Frontal cortex (tissue), 4 donors: Measurements from ENCODE around the gene SH3RF2. TPM values are rescaled to one million over a fixed set of nuclear protein-coding genes. Genes with fewer than 3 reads are reported as not detected.
"Not testable (repeated sequence)": the region's sequence is repeated elsewhere in the genome, so short reads cannot be mapped to it uniquely, and the experiment has no call there.

Source experiments
- DNase-seq, 2 donors: peaks; one replicate each; pipeline ENCODE4 v3.0.0; 2012; ENCODE audit warnings: low spot score in 2 of 2
- FAIRE-seq: peaks from 2 replicates; lab custom pipeline; 2012; peaks lifted over from hg19 to GRCh38; lab: Jason Lieb, UNC
- total RNA-seq: library from RNA; depleted of rRNA; stranded (reverse); fragments of >200 nt; gene quantifications from one replicate; pipeline ENCODE4 v1.2.3, GENCODE V29; 2014
- donor health status: control.
- donor health status: control.
- donor health status: control.

SH3RF2 gene, protein sequence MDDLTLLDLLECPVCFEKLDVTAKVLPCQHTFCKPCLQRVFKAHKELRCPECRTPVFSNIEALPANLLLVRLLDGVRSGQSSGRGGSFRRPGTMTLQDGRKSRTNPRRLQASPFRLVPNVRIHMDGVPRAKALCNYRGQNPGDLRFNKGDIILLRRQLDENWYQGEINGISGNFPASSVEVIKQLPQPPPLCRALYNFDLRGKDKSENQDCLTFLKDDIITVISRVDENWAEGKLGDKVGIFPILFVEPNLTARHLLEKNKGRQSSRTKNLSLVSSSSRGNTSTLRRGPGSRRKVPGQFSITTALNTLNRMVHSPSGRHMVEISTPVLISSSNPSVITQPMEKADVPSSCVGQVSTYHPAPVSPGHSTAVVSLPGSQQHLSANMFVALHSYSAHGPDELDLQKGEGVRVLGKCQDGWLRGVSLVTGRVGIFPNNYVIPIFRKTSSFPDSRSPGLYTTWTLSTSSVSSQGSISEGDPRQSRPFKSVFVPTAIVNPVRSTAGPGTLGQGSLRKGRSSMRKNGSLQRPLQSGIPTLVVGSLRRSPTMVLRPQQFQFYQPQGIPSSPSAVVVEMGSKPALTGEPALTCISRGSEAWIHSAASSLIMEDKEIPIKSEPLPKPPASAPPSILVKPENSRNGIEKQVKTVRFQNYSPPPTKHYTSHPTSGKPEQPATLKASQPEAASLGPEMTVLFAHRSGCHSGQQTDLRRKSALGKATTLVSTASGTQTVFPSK
- total RNA-seq, result under 0.01 TPM

DNA sequence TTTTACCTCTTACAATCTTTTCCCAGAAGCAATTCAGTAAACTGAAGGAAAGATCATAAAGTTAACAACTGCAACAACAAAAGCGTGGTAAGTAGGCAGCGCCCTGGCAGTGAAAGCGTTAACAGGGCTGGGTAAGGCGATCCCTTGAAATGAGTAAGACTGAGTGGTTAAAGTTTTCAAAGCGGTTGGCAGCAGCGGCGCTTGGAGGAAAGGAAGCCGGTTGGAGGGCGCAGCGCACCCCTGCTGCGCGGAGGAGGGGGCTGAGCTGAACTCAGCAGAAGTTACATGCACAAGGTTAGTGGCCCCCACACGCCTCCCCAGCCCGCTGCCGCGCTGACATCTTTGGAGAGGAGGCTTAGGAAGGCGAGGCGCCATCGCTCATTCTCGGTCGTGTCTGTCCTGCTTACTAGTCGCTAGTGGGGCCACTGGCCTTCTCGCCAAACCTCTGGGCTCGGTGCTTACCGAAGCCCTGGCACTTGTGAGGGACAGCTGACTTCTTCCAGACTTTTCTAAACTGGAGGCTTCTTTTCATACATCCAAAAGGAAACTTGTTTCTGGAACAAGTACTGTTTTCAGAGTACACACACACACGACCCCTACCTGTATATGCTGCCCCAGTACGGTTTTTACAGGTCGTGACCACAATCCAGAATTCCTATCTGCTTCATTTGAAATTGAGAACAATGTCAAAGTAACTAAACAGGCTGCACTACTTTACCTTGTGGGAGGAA, at the start of gene SH3RF2:
SH3RF2 (plus strand) TSS at position 178 of the 731 bp plus-strand sequence. CDS start 1,351 bp downstream, outside the sequence.
- DNase-seq, result peak in 1 of 2 donors; percentile 25
- no peak for FAIRE-seq

DNA sequence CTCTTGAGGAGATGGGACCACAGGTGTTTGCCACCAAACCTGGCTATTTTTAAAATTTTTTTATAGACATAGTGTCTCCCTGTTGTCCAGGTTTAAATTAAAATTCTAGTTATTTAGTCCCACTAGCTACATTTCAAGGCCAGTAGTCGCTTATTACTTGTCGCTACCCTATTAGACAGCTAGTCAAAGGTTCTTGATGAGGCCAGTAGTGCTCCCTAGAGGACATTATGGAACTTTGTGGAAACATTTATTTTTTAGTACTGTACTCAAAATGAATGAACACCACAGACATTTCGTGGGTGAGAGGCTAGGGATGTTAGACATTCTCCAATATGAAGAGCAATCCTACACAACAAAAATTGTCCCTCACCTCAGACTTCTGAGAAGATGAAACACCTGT, 49.2 kb upstream of the SH3RF2 start:
- FAIRE-seq, result no peak

DNA sequence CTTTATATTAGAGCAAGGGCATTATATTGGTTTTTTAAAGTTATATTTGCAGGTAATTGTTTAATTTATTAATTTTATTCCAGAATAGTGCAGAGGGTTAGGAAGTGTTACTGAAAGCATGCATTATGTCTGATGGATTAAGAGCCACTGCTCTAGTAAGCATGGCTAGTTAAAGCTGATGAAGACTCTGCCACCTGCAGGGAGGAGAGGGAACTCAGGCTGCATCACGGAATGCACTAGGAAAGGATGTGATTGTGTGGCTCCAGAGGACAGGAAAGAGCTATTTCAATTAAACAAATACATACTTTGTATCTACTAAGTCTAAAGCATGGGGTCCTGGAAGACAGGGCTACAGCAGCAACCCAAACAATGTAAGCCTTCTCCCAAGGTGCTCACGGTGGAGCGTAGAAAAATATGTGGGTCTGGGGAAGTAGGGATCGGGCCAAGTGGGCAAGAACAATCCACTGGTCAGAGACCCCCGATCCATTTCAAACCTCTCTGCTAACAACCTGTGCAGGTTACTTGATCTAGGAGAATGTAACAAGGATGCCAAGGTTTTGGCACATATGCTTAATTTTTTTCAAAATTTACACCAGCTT, 48.3 kb upstream of the SH3RF2 start:
- no peak for FAIRE-seq

More for the DNA sequence above, 49.2 kb upstream of the SH3RF2 start:
- DNase-seq, result no peak

DNA sequence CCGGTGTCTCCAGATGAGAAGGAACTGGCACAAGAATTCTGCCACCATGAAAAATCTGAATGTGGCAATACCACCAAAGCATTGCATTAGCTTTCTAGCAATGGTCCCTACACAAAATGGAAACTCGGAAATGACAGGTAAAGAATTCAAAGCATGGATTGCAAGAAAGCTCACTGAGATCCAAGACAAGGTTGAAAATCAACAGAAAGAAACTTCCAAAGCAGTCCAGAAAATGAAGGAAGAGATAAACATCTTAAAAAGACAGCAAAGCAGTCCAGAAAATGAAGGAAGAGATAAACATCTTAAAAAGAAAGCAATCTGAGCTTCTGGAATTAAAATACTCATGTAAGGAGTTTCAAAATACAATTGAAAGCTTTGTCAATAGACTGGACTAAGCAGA, 46.8 kb upstream of the SH3RF2 start:
- no peak for FAIRE-seq
- no peak for DNase-seq

More for the DNA sequence above, 48.3 kb upstream of the SH3RF2 start:
- DNase-seq, result no peak

DNA sequence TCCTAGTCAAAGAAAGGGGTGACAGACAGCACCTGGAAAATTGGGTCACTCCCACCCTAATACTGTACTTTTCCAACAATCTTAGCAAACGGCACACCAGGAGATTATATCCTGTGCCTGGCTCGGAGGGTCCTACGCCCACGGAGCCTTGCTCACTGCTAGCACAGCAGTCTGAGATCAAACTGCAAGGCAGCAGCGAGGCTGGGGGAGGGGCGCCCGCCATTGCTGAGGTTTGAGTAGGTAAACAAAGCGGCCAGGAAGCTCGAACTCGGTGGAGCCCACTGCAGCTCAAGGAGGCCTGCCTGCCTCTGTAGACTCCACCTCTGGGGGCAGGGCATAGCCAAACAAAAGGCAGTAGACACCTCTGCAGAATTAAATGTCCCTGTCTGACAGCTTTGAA, 45.0 kb upstream of the SH3RF2 start:
- not testable (repeated sequence) for DNase-seq, FAIRE-seq

DNA sequence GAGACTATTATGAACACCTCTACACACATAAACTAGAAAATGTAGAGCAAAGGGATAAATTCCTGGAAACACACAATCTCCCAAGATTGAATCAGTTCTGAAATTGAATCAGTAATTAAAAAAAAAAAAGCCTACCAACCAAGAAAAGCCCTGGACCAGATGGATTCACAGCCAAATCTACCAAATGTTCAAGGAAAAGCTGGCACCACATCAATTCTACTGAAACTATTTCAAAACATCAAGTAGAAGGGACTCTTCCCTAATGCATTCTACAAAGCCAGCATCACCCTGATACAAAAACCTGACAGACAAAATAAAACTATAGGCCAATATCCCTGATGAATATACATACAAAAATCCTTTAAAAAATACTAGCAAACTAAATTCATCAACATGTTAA, 38.2 kb upstream of the SH3RF2 start:
- FAIRE-seq, result no peak

DNA sequence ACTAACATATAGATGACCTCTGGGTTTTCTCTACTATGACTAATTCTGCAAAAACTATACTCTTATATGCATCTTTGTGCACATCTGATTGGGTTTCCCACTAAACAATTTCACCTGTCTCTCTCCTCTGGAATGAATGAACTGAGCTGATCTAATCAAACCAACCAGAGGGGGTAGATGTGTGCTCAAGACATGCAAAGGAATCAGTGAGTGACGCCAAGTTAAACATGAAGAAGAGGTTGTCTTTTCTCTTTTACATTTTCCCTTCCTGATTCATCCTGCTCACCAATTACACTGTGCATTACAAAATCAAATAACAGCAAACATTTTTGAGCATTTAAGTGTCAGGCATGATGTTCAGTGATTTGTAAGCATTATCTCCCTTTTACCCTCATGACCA, 34.0 kb upstream of the SH3RF2 start:
- FAIRE-seq (no peak), DNase-seq (no peak)

More for the DNA sequence above, 38.2 kb upstream of the SH3RF2 start:
- no peak for DNase-seq

DNA sequence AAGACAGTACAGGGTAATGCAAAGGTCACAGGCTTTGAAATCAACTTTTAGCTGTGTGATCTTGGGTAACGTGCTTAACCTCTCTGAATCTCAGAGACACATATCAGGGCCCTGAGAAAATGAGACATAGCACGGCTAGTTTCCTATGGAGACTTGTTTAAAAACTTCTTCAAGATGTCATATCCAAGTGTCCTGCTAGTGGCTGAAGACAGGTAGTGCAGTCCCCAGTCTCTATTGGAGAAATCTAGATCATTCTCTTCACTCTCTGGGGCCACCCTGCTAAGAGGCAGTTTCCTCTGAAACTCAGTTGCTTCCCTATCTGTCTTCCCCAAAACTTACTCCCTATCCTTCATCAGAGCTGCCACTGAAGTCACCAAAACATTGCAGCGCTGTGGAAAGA, 33.3 kb upstream of the SH3RF2 start:
- no peak for FAIRE-seq
- DNase-seq, result no peak

DNA sequence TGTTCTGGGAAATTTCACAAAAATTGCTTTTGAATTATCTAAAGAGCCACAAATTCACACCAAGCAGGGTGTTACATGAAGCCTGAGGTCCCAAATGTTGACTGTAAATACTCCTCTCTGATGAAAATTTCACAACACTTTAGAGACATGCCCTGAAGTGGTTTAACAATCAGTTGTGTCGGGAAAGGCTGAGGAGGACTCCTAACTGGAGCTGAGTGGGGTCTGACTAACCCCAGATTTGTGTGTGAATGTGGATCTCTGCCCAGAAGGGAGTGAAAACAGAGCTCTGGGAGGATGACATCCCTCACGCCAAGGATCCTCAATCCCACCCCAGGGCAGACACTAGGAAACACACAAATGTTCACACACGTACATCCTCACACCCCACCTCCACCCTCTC, 32.5 kb upstream of the SH3RF2 start:
- DNase-seq, result no peak
- no peak for FAIRE-seq

DNA sequence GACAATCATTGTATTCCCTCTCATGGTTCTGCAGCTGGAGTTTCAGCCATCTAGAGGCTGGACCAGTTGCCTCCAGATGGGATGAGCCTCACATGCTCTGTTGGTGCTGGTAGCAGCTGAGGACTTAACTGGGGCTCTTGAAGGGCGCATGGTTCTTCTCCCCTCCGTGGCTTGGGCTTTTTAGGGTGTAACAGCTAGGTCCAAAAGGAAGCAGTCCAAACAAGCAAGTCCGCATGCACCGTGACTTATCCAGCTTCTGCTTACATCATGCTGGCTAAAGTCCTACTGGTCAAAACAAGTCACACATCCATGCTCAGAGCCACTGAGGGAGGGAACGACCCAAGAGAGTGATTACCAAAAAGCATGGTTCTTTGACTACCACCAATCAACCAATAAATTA, 31.6 kb upstream of the SH3RF2 start:
- no peak for FAIRE-seq
- DNase-seq, result no peak

DNA sequence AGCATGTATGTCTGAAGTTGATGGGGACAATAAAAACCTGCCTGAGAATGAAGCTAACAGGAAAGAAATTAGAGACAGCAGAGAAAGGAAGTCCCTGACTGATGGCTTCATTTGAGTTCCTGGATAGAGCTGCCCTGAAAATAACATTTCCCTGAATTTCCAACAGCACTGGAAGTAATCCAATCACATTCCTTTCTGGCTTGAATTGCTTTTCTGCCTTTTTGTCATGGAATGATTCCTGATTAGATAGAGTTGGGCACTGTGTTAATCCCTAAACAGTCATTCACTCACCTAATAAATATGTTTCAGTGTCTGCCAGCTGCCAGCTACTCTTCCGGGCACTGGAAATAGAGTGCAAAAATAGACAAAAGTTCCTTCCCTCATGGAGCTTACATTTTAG, 30.0 kb upstream of the SH3RF2 start:
- FAIRE-seq (no peak), DNase-seq (no peak)

DNA sequence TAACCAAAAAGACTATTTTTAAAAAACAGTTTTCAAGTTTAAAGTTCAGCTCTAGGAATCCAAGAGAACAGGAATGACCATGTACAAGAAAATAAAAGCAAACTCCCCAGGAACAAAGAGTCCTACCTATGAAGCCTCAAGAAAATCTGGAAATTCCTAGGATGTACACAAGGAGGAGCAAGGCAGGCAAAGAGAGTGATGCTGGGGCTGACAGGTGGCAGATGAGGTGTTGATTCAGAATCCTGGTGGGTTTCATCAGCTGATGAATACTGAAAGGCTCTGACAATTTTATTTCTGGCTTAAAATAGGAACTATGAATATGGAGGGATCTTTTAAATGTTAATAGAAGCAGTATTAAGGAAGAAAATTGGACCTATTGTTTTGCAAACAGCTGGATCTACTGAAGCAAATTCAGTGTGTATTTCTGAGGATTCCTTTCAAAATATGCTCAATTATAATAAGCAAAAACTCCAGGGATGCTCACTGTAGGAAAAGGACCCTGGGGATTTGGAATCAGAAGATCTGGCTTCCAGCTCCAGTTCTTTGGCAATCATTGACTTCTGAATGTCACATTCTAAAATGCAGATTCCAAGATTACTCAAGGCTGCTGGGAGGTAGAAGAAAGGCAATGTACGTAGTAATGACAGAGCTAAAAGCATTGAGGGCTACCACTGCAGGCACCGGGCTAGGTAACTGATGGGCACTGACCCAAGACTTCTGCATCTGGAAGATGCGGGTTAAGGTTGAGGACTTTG, 28.0 kb upstream of the SH3RF2 start:
- FAIRE-seq (no peak), DNase-seq (no peak)

DNA sequence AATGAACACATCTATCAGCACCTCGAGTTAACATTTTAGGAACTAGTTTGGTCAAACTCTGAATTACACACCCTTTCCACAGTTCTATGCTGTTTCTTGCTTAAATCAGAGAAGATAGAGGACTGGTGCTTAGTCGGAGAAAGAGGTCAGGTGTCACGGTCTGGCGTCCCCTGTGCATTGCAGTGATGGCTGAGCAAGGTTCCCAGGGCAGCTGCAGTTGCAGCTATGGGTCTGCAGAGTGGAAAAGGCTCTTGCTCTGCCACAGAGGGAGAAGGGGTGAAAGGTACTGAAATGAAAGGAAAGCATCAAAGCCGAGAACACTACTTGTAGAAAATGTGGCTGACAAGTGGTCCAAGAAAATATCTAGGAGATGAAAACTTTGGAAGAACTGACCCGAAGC, 25.2 kb upstream of the SH3RF2 start:
- no peak for FAIRE-seq
- no peak for DNase-seq

DNA sequence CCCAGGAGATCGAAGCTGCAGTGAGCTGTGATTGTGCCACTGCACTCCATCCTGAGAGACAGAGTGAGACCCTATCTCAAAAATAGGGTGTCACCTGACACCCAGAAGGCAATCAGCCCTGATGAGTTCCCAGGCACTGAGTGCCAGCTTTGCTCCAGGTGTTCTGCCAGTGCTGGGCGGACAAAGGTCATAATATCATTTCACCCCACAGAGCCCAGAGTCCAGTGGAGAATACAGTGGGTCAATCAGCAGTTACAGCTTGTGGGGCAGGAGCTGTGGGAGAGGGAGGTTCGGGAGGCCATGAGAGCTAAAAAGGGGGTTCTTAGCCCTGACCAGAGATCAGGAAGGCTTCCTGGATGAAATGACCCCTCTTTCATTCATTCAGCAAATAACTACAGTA, 24.4 kb upstream of the SH3RF2 start:
- FAIRE-seq (no peak), DNase-seq (no peak)

DNA sequence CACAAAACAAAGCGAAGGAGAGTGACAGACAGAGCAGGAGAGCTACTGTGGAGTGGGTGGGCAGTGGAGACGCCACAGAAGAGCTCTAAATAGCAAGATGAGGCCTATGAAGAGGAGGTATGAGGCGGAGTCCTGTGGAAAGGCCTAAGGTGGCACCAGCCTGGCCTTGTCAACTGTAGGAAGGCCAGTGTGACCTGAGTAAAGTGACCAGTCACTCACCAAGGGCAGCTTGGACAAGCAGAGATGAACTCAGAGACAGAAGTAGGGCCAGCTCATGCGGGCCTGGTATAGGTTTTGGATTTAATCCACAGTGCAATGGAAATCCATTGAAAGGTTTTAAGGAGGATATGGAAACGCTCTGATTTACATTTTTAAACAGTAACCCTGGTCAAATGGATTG, 23.8 kb upstream of the SH3RF2 start:
- DNase-seq (no peak), FAIRE-seq (no peak)

DNA sequence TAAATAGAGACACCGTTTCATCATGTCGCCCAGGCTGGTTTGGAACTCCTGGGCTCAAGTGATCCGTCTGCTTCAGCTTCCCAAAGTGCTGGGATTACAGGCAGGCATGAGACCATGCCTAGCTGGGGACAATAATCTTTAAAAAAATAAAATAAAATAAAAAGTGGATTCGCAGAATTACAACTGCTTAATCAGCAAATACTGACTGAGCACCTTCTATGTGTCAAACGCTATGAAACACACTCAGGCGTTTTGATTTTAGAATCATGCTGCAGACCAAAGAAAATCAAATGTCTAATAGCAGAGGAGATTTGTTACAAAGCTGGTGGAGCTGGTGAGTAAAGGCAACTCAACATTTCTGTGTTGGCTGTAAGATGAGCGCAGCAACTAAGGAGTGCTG, 22.7 kb upstream of the SH3RF2 start:
- DNase-seq, result no peak
- FAIRE-seq, result no peak

DNA sequence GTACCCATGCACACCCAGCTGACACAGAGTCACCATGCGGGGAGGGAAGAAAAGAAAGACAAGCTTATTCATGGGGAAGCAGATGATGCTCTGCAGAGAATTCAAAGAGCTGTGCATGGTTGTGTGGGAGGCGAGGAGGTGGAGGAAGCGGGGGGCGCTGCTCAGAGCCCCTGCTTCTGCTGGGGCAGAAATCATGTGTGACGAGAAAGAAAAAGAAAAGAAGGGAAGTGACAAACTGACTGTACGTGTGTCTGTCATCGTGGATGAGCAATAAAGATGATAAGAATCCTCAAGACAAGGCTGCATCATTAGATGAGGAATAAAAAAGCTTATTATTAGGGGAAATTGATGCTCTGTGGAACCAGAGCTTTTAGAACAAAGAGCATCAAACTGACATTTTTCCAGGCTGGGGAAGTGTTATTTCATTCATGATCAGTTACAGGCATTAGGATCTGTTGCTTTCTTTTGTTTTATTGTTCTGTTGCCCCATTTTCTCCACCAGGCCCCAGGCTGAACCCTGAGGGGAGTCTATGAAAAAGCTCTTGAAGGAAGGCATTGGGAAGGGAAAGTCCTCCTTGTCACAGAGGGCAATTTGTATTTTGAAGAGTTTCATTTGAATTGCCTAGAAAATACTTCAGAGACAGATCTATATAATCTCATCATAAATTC, 20.3 kb upstream of the SH3RF2 start:
- no peak for DNase-seq
- no peak for FAIRE-seq

DNA sequence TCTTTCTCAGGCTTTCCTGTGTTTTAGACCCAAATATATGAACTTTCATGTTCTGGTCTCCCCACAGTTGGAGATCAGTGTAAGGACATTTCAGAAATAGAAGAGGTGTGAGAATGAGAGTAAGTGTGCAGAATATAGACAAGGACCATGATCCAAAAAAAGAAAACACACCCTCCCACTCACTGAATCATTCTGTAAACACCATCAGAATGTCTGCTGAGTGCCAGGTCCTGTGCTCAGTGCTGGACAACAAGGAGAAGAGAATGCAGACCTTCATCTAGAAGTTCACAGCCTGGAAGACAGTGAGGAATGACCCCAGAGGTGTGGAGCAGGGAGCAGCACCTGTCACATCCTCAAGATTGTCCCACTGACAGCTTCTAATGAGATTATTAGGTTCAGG, 19.1 kb upstream of the SH3RF2 start:
- no peak for DNase-seq
- FAIRE-seq, result no peak

DNA sequence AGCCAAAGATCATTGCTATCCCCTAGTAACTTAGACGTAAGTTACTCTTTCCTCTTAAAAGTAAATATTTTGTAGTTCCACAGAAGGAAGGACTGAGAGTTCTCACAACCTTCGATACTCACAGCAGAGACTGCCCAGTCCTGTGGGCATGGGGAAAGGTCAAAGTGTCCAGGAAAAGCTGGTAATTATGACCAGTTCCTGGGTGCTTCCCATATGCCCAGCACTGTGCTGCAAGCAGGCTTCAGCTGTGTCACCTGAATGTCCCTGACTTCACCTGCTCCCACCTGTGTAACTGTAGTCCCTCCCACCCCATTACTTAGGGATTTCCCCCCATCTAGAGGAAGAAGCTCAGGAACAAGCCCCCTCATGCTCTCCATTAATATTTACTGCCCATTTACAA, 18.0 kb upstream of the SH3RF2 start:
- FAIRE-seq, result no peak
- no peak for DNase-seq
